NCI-H1436 treated with DMSO at 0.1 percent for 48 hours (cell line): ENCODE measurements around the gene KCNH3.

ENCODE experiments used
- DNase-seq: peaks from one replicate; lab custom pipeline; 2025; lab: John Stamatoyannopoulos, UW

The KCNH3 gene

GRCh38 chr12:49563951-49564685 is 25.3 kb downstream of the KCNH3 start:
- no peak for DNase-seq

DNA sequence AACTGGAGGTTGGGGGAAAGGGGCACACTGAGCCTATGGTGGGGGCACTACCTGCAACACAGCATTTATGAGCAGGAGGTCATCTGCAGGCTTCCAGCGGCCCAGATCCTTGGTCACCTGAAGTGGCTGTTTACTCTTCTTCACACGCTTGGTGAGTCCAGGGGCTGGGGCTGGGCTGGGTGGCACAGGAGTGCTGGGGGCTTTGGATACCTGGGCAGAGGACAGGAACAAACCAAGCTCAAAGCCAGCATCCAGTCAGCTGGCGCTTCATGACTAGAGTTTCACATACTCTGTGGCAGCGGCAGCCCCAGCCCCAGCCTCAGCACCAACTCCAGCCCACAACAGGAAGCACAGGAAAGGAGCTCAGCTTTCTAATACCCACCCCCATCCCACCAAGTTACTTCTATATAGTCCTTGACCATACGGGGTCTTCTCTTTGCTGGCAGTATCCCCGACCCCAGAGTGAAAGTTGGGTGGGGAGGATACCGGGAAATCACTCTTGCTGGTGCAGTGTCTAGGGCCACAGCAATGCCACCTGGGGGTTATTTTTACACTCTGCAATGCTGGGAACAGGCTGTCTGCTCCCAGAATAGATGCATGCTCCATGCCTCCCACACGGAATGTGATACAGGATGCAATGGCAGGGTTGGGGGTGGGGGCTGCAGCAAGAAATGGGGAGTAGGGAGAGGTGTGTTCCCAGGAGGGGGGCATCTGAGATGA is 26.0 kb downstream of the KCNH3 start:
- no peak for DNase-seq

DNA sequence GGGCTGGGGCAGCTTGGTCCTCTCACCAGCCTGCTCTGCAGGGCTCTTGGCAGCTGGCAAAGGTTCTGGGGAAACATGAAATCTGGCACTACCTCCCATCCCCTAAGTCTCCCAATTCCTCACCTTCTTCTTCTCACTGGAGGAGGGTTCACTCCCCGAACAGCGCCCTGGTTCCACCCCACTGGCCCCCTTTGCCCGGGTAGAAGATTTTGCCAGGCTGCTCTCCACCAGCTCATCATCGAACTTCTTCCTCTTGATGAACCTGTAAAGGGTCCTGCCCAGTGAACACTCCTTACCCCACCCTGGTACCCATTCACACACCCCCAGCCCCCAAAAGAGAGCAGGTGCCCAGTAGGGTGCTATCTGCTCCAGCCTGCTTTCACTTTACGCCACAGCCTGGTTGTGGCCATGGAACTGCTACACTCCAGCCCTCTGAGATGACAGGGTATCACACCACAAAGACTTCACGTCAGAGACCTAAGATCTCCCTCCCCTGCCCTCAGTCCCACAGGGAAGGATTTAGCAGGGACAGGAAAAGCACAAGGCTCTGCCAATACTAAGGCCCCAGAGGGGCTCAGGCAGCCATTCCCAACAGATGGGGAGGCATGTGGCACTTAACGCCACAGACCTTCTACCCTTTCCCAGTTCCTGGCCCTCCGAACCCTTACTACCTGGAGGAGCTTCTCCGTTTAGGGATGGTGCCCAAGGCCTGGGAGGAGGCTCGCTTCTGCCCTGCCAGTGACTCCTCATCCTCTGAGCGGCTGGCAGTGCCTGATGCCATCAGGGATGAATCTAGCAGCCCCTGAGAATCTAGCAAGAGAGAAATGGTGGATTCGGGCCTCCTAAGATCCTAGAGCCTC is 26.8 kb downstream of the KCNH3 start:
- no peak for DNase-seq

- DNase-seq = no peak
These were observed 27.5 kb downstream of the KCNH3 start for GRCh38 chr12:49566361-49566760.

DNA sequence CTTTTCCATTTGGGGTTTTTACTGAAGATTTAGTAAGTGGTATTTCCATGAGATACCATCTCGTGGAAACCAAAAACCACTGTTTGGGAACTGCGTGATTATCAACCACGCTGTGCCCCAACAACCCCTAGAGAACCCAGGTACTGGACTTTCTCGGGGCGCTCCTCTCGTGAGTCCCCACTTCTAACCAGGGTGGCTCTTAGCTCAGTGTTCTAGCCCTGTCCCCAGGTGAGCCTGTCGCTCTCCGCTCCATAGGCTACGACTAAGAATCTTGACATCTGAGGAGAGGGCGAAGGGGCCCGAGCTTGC is 28.4 kb downstream of the KCNH3 start:
- DNase-seq = no peak

- DNase-seq = peak; percentile 58
These were observed 29.0 kb downstream of the KCNH3 start, which contains the start of gene MCRS1 for GRCh38 chr12:49567611-49568441. MCRS1 (minus strand) TSS chr12:49568142; CDS start chr12:49566731, 1,411 bp downstream.

DNA sequence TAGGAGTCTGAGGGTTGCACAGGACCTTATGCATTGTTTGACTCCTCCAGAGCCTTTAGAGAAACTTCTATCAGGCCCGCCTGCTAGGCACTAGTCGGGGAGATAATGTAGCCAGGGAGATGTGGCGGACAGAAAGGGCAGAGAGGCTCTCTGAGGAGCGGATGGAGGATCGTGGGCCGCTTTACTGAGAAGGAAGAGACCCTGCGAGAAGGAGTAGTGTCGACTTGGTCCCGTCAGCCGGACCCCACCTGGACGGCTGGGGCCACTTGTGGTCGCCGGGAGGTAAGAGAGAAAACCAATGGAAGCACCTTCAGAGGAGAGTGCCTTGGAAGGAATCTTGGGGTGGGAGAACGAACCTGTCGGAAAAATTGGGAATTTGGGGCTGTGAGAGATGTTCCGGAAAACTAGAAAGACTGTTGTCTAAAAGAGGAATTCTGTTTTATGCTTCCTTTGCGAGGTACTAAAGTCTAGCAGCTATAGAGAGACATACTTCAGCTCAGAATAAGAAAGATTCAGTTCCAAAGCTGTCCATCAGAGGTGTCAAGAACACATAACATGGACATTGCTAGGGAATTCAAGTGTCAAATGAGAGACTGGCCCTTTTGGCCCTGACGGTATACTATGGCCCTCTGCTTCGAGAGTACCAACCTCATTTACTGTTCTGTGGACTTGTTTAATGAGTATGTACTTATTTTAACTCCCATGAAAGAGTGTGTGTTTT is 29.8 kb downstream of the KCNH3 start:
- no peak for DNase-seq

DNA sequence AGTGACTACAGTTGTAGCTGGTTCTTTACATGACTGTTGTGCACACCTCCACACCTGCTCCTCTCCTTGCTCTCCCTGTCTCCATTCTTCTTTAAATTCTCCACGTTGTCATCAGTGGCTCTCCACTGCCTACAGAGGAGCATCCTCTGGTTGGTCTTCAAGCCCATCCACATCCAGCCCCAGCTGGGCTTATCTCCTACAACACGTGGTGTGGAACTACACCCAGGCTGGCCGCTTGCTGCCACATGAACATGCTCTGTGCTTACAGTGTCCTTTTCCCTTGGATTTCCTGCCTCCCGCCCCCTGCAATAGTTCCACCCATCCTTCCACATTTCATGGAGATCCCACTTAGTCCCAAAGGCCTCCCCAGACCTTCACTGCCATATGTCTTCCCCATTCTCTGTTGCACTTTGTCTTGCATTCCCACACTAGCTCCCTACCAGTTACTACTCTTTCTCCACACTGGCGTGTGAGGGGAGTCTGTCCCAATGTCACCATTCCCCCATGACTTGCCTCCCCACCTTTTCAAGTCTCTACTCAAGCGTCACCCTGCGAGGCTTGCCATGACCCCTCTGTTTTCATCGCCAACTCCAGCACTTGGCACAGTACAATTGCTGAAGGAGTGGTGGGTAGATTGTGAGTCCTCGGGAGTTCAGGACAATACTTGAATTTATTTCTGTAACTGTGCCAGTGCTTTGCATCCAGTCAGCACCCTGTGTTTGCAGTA is 38.9 kb downstream of the KCNH3 start:
- DNase-seq = no peak

DNA sequence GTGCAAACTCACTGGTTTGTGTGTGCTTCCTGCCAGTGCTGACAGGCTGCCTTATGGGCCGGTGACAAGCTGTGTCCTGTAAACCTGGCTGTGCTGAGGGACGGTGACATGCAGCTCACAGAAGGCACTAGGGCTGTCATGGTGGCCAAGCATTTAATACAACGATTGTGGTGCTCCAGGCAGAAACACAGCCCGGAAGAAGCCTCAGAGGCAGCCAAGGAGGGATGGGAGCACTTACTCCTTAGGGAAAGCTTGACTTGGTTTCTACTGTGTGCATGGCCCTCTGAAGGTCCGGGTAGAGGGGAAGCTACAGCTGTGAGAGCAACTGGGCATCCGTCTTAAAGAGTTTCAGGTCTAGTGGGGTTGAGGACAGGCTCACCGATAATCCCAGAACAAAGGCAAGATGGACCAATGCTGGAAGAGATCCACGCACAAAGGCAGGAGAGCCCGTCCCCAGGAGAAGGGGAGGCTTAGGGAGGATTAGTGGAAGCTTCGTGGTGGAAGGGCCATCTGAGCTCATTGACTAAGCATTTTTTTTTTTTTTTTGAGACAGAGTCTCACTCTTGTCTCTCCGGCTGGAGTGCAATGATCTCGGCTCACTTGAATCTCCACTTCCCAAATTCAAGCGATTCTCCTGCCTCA is 39.8 kb downstream of the KCNH3 start:
- no peak for DNase-seq

- DNase-seq = no peak
These were observed 42.0 kb downstream of the KCNH3 start for GRCh38 chr12:49580572-49581535.

DNA sequence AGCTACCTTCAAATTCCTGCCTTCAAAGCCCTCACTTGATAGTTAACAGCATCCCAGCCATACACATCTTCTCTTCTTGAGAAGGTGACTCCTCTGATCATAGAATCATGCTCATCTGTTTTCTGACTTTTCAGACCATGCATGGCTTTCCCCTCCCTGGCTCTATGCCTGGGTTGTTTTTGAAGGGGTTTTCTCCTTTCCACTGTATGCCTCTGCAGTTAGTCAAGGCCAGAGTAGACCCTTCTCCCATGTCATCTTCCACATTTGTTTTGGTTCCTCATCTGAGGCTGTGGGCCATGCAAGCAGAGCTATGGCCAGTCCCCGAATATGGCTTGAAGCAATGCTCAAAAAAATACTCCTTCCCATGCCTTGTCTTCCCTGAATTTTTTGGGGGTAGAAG is 43.4 kb downstream of the KCNH3 start:
- DNase-seq = no peak

GRCh38 chr12:49582850-49583249 is 44.0 kb downstream of the KCNH3 start:
- DNase-seq = no peak

DNA sequence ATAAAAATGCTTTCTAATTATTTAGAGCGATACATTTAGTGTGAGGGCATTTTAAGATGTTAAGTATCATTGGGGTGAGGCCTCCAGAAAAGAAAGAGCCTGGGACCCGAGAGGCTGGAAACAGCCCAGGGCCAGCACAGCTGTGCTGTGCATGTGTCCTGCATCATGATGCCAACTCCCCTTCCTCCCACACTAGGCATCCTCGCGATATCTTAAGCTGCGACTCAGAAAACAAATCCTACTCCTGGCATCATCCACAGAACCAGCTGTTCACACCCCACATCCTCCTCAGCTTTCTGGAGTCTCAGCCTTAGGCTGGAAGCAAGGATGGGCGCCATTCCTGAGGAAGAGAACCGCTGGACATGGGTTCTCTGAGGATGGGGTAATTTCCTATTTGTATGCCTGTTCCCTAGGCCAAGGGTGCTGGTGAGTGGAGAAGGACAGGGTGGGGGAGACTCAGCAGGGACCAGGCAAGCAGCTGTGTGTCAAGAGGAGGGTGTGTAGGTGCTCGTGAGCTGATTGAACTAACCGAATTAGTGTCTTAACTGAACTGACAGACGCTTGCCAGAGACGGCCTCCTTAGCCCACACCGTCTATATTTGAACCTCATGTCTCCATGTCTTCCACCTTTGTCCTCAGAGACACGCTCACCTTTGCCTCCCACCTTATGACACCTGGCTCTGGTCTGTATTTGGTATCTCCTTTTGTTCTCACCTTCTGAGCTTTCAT is 44.7 kb downstream of the KCNH3 start:
- no peak for DNase-seq

- DNase-seq = no peak
These were observed 45.8 kb downstream of the KCNH3 start for GRCh38 chr12:49584591-49584990.

DNA sequence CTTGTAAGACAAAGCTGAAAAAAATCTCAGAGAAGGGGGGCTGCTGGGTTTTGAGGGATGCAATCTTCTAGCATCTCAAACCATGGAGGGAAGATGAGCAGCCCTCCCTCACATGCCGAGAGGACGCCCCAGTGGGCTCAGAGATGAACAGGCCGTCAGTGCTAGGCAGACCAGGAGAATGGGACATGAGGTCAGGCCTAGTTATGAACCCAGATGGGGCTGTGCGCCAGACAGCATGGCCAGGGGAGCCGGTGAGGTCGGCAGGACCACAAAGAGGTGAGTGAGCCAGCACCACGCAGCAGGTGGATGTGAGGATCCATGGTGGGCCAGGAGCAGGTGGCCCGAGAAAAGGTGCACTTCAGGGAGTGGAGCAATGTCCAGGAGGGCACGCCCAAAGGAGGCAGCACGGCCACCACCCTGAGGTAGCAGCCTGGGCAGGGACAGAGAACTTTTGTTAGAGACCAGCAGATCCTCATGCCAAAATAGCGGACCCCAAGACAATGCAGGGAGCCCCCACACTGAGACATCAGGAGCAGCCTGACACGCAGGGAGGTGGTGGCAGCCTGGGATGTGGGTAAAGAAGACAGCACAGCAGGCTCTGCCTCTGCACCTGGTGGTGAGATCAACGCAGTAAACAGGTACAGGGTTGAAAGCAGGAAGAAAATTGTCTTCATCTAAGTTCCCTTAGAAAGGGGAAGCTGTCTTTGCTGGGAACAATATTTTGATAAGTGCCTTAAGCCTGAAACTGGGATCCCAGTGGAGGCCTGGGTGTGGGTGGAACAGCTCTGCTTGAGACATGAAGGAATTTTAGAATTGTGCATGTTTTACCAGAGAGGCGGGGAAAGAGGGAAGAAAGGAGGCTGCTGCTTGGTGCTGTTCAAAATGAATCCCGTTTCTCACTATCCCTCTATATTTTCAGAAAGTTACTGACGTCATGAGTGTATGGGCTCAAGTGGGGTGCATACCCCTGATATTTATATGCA is 46.9 kb downstream of the KCNH3 start:
- DNase-seq = no peak

GRCh38 chr12:49587174-49587908 is 48.5 kb downstream of the KCNH3 start:
- no peak for DNase-seq
